GM23338 (cell line): ENCODE data around the gene FAM110A. TPM values are rescaled to one million over a fixed set of nuclear protein-coding genes. Genes with fewer than 3 reads are reported as not detected.
"Not testable (repeated sequence)": the region's sequence is repeated elsewhere in the genome, so short reads cannot be mapped to it uniquely, and the experiment has no call there.

ENCODE experiments used
- ATAC-seq: fragments of 200-7000 bp; cut with Tn5 transposase; 3 replicates; pipeline ENCODE4 v1.9.1; 2020
- DNase-seq: peaks from one replicate; pipeline ENCODE4 v3.0.0-alpha.2; 2015; ENCODE audit warnings: low spot score
- H2AFZ ChIP-seq: fragments of 200-600 bp; sonication (generic); 2 replicates; pipeline ENCODE4 v1.8.0; 2016; ENCODE audit warnings: antibody characterized with exemption, mild to moderate bottlenecking, moderate library complexity
- H3F3A ChIP-seq: fragments of 200-600 bp; sonication (generic); replicated peaks from 2 replicates; pipeline ENCODE4 v1.8.0; 2017; ENCODE audit warnings: antibody characterized with exemption, mixed run types, low read depth
- H3K27ac ChIP-seq: fragments of 200-600 bp; sonication (generic); 2 replicates; pipeline ENCODE4 v1.6.1; 2016; ENCODE audit warnings: low read depth
- H3K27me3 ChIP-seq: fragments of 200-600 bp; sonication (generic); 2 replicates; pipeline ENCODE4 v1.8.0; 2016; ENCODE audit warnings: mild to moderate bottlenecking, mixed run types, moderate library complexity; ENCODE audit not compliant: insufficient read depth
- H3K36me3 ChIP-seq: fragments of 200-600 bp; sonication (generic); 2 replicates; pipeline ENCODE4 v1.8.0; 2016; ENCODE audit warnings: mild to moderate bottlenecking; ENCODE audit not compliant: insufficient read depth
- H3K4me1 ChIP-seq: fragments of 200-600 bp; sonication (generic); 2 replicates; pipeline ENCODE4 v1.8.0; 2016; ENCODE audit warnings: mild to moderate bottlenecking, moderate library complexity; ENCODE audit not compliant: insufficient read depth
- H3K4me2 ChIP-seq: fragments of 200-600 bp; sonication (generic); 2 replicates; pipeline ENCODE4 v1.7.1; 2017; ENCODE audit warnings: mixed run types
- H3K4me3 ChIP-seq: fragments of 200-600 bp; sonication (generic); 2 replicates; pipeline ENCODE4 v1.6.1; 2016; ENCODE audit warnings: mixed run types
- H3K79me2 ChIP-seq: fragments of 200-600 bp; sonication (generic); replicated peaks from 2 replicates; pipeline ENCODE4 v1.8.0; 2017; ENCODE audit warnings: mild to moderate bottlenecking; ENCODE audit not compliant: insufficient read depth
- H3K9me2 ChIP-seq: fragments of 200-600 bp; sonication (generic); 2 replicates; pipeline ENCODE4 v1.8.0; 2017; ENCODE audit not compliant: insufficient read depth
- H4K20me1 ChIP-seq: fragments of 200-600 bp; sonication (generic); replicated peaks from 2 replicates; pipeline ENCODE4 v1.8.0; 2017; ENCODE audit warnings: mild to moderate bottlenecking; ENCODE audit not compliant: insufficient read depth
- H3K27ac Mint-ChIP-seq: 2 replicates; pipeline ENCODE4 v1.8.0; 2020; ENCODE audit warnings: inconsistent platforms, mild to moderate bottlenecking, moderate library complexity, mixed read lengths
- H3K27me3 Mint-ChIP-seq: 3 replicates; pipeline ENCODE4 v1.8.0; 2022; ENCODE audit warnings: low read depth, mild to moderate bottlenecking, moderate library complexity, mixed read lengths, inconsistent platforms; ENCODE audit not compliant: insufficient read depth, poor library complexity
- H3K36me3 Mint-ChIP-seq: 3 replicates; pipeline ENCODE4 v1.8.0; 2021; ENCODE audit warnings: low read depth, mild to moderate bottlenecking, inconsistent platforms, moderate library complexity, mixed read lengths
- H3K4me1 Mint-ChIP-seq: 3 replicates; pipeline ENCODE4 v1.8.0; 2020; ENCODE audit warnings: mild to moderate bottlenecking, inconsistent platforms, mixed read lengths
- H3K4me3 Mint-ChIP-seq: 3 replicates; pipeline ENCODE4 v1.8.0; 2021; ENCODE audit warnings: moderate library complexity, mild to moderate bottlenecking, inconsistent platforms, mixed read lengths
- H3K9me3 Mint-ChIP-seq: 3 replicates; pipeline ENCODE4 v1.8.0; 2020; ENCODE audit warnings: moderate library complexity, mild to moderate bottlenecking, inconsistent platforms, mixed read lengths
- CREB1 ChIP-seq: fragments of 250-450 bp; sonication (Bioruptor Pico); IDR thresholded peaks from 2 replicates; pipeline ENCODE4 v1.5.0; 2020; ENCODE audit warnings: low read depth, mild to moderate bottlenecking, moderate library complexity
- NANOG ChIP-seq: IDR thresholded peaks from 2 replicates; pipeline ENCODE4 v1.6.1; 2016; ENCODE audit warnings: antibody characterized with exemption, borderline replicate concordance
- POLR2AphosphoS5 ChIP-seq: IDR thresholded peaks from 2 replicates; pipeline ENCODE4 v1.6.1; 2016; ENCODE audit warnings: antibody characterized with exemption, low read depth
- STAT1 ChIP-seq: IDR thresholded peaks from one replicate; pipeline ENCODE4 v1.6.1; 2016; ENCODE audit warnings: antibody characterized with exemption; ENCODE audit not compliant: unreplicated experiment
- ZNF114 ChIP-seq: fragments of 250-450 bp; sonication (Bioruptor Pico); IDR thresholded peaks from 2 replicates; pipeline ENCODE4 v1.5.0; 2020; ENCODE audit warnings: mild to moderate bottlenecking, moderate library complexity
- polyA plus RNA-seq: library from polyadenylated mRNA; unstranded; fragments of >200 nt; fragmentation: Nextera tagmentation; extraction: Ambion mirVana; gene quantifications from 2 replicates; pipeline ENCODE4 v1.2.1, GENCODE V29; 2016
- total RNA-seq: library from RNA; depleted of rRNA; stranded (reverse); fragments of >200 nt; shearing (Covaris generic); gene quantifications from 2 replicates; pipeline ENCODE4 v1.2.3, GENCODE V29; 2014; rRNA removed
- TF ChIP-seq, protein P1 (sequence below): fragments of 250-450 bp; sonication (Bioruptor Pico); IDR thresholded peaks from 2 replicates; pipeline ENCODE4 v1.5.0; 2020; ENCODE audit warnings: mild to moderate bottlenecking, moderate library complexity

FAM110A gene
- total and polyA plus RNA-seq, 2 experiments from 2014 or later: 10.7 to 13.7 TPM

GRCh38 chr20:891706-892080 is 58.2 kb downstream of the FAM110A start (continued):
- TF ChIP-seq, protein P1, sequence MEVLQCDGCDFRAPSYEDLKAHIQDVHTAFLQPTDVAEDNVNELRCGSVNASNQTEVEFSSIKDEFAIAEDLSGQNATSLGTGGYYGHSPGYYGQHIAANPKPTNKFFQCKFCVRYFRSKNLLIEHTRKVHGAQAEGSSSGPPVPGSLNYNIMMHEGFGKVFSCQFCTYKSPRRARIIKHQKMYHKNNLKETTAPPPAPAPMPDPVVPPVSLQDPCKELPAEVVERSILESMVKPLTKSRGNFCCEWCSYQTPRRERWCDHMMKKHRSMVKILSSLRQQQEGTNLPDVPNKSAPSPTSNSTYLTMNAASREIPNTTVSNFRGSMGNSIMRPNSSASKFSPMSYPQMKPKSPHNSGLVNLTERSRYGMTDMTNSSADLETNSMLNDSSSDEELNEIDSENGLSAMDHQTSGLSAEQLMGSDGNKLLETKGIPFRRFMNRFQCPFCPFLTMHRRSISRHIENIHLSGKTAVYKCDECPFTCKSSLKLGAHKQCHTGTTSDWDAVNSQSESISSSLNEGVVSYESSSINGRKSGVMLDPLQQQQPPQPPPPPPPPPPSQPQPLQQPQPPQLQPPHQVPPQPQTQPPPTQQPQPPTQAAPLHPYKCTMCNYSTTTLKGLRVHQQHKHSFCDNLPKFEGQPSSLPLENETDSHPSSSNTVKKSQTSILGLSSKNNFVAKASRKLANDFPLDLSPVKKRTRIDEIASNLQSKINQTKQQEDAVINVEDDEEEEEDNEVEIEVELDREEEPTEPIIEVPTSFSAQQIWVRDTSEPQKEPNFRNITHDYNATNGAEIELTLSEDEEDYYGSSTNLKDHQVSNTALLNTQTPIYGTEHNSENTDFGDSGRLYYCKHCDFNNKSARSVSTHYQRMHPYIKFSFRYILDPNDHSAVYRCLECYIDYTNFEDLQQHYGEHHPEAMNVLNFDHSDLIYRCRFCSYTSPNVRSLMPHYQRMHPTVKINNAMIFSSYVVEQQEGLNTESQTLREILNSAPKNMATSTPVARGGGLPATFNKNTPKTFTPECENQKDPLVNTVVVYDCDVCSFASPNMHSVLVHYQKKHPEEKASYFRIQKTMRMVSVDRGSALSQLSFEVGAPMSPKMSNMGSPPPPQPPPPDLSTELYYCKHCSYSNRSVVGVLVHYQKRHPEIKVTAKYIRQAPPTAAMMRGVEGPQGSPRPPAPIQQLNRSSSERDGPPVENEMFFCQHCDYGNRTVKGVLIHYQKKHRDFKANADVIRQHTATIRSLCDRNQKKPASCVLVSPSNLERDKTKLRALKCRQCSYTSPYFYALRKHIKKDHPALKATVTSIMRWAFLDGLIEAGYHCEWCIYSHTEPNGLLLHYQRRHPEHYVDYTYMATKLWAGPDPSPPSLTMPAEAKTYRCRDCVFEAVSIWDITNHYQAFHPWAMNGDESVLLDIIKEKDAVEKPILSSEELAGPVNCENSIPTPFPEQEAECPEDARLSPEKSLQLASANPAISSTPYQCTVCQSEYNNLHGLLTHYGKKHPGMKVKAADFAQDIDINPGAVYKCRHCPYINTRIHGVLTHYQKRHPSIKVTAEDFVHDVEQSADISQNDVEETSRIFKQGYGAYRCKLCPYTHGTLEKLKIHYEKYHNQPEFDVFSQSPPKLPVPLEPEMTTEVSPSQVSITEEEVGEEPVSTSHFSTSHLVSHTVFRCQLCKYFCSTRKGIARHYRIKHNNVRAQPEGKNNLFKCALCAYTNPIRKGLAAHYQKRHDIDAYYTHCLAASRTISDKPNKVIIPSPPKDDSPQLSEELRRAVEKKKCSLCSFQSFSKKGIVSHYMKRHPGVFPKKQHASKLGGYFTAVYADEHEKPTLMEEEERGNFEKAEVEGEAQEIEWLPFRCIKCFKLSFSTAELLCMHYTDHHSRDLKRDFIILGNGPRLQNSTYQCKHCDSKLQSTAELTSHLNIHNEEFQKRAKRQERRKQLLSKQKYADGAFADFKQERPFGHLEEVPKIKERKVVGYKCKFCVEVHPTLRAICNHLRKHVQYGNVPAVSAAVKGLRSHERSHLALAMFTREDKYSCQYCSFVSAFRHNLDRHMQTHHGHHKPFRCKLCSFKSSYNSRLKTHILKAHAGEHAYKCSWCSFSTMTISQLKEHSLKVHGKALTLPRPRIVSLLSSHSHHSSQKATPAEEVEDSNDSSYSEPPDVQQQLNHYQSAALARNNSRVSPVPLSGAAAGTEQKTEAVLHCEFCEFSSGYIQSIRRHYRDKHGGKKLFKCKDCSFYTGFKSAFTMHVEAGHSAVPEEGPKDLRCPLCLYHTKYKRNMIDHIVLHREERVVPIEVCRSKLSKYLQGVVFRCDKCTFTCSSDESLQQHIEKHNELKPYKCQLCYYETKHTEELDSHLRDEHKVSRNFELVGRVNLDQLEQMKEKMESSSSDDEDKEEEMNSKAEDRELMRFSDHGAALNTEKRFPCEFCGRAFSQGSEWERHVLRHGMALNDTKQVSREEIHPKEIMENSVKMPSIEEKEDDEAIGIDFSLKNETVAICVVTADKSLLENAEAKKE (CRISPR knock-in tag): no peak
- TF ChIP-seq STAT1: no peak
- no peak for TF ChIP-seq CREB1
- TF ChIP-seq NANOG: no peak
- TF ChIP-seq POLR2AphosphoS5: no peak
- TF ChIP-seq ZNF114 (CRISPR knock-in tag): no peak

GRCh38 chr20:892371-892770 is 58.9 kb downstream of the FAM110A start:
- H3K4me2 ChIP-seq, H3K4me3 ChIP-seq, H3K4me3 Mint-ChIP-seq, DNase-seq, H3K27ac ChIP-seq, H3K4me1 Mint-ChIP-seq, H3K9me2 ChIP-seq, ATAC-seq, H3K27me3 Mint-ChIP-seq, H3K4me1 ChIP-seq, H3F3A ChIP-seq, H3K27me3 ChIP-seq, H3K9me3 Mint-ChIP-seq, H3K27ac Mint-ChIP-seq, H3K36me3 Mint-ChIP-seq, H2AFZ ChIP-seq, H3K79me2 ChIP-seq, H3K36me3 ChIP-seq, H4K20me1 ChIP-seq: not testable (repeated sequence)

Other genes with a start within 250 kb of the FAM110A start
- gene TCF15, start 223.4 kb upstream of the FAM110A start, total RNA-seq: 2.0 and 3.8 TPM in 2 replicates
- 4.0 and 4.2 TPM in 2 replicates for gene TCF15, start 223.4 kb upstream of the FAM110A start, polyA plus RNA-seq
- gene SRXN1, start 180.5 kb upstream of the FAM110A start, total RNA-seq: 18.6 and 26.6 TPM in 2 replicates
- 8.0 and 8.4 TPM in 2 replicates for gene SRXN1, start 180.5 kb upstream of the FAM110A start, polyA plus RNA-seq
- 0.31 and 0.35 TPM in 2 replicates for gene SCRT2, start 157.9 kb upstream of the FAM110A start, total RNA-seq
- 0.28 TPM in 1 of 2 replicates, not detected in the other for gene SCRT2, start 157.9 kb upstream of the FAM110A start, polyA plus RNA-seq
- gene SLC52A3, start 65.2 kb upstream of the FAM110A start, total RNA-seq: 3.6 and 4.5 TPM in 2 replicates
- gene SLC52A3, start 65.2 kb upstream of the FAM110A start, polyA plus RNA-seq: 2.3 and 2.5 TPM in 2 replicates
- gene ANGPT4, start 82.6 kb downstream of the FAM110A start, total RNA-seq: 0.17 and 1.0 TPM in 2 replicates
- 0.05 TPM in 1 of 2 replicates, not detected in the other for gene ANGPT4, start 82.6 kb downstream of the FAM110A start, polyA plus RNA-seq
- gene RSPO4, start 168.6 kb downstream of the FAM110A start, total RNA-seq: 0.74 and 2.8 TPM in 2 replicates
- gene RSPO4, start 168.6 kb downstream of the FAM110A start, polyA plus RNA-seq: 3.6 and 4.5 TPM in 2 replicates